ENCODE data around the gene ARL6IP5. TPM values are rescaled to one million over a fixed set of nuclear protein-coding genes. Genes with fewer than 3 reads are reported as not detected.

Gene ARL6IP5
- total RNA-seq, 1 experiment from 2014 or later, result 30.0 TPM

DNA sequence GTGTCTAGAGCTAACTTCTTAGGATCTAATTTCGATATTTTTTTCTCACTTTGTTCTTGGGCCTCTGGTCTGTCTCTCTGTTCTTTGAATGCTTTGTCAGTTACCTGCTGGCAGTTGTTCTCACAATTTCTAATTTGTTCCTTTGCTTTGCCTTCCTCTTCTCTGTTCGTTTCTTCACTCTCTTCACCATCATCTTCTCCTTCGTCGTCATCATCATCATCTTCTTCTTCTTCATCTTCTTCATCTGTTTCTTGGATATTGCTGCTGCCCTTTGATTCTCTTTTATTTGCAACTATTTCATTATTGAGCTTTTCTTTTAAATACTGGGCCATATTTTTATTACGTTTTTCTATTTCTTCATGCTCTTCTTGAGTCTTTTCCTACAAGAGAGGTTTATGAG, 34.9 kb downstream of the ARL6IP5 start:
- ChIA-PET CTCF (interaction anchor here (1.0 to 3.2 kb wide), 8 partner anchors 20 to 307 kb away, joined by 3 to 15 read pairs (median 7); partner anchors contain the start of gene TMF1), POLR2A (no interaction called here), RAD21 (ENCODE audit: low non-redundant PET in 1 of 2, low total read pairs in 2 of 2, uncharacterized antibody in 2 of 2, unreplicated experiment in 2 of 2) (interaction anchor here in 1 of 2 experiments (0.7 kb wide), 1 partner anchor 41 kb away, joined by 3 read pairs; no protein-coding TSS in a partner anchor)
- Histone ChIP-seq H4K20me1 (ENCODE audit: insufficient read depth) (no peaks in the 10 kb centered on the region), H3K79me2 (ENCODE audit: insufficient read depth, low read length) (no peaks in the 10 kb centered on the region), H3K9ac (ENCODE audit: low read length) (no peak overlapping the region), H3K27ac (ENCODE audit: low read depth, low read length) (no peak overlapping the region), H3K9me2 (ENCODE audit: insufficient read depth) (no peaks in the 10 kb centered on the region), H2AFZ (ENCODE audit: low read depth, low read length, poor library complexity, severe bottlenecking) (no peak overlapping the region), H3K4me2 (ENCODE audit: low read length) (no peak overlapping the region), H3K9me3 (ENCODE audit: control insufficient read depth in 1 of 2, insufficient read depth in 1 of 2, low read depth in 1 of 2, low read length in 2 of 2) (no peaks in the 10 kb centered on the region), H3K36me3 (ENCODE audit: control insufficient read depth in 1 of 2, insufficient read depth in 2 of 2, low read length in 2 of 2) (no peaks in the 10 kb centered on the region), H3K4me1 (ENCODE audit: control insufficient read depth in 1 of 2, insufficient read depth in 2 of 2, low read length in 2 of 2) (peaks cover 0 to 21% of the 10 kb centered on the region in 2 experiments; a peak in 3 of 4 replicates), H3K4me3 (replicated peaks in 1 of 2; ENCODE audit: low read depth in 1 of 2, low read length in 2 of 2) (no peak overlapping the region), H3K27me3 (ENCODE audit: insufficient read depth, low read length) (no peaks in the 10 kb centered on the region)
- BruUV-seq (replicated peaks), result no TSS peak
- TF ChIP-seq EZH2phosphoT487 (IDR thresholded peaks at IDR 0.05; ENCODE audit: borderline replicate concordance) (no peak), FOSL1 (IDR thresholded peaks at IDR 0.05; ENCODE audit: low read depth) (no peak), ZFX (IDR thresholded peaks at IDR 0.05) (no peak), EZH2 (IDR thresholded peaks at IDR 0.05) (no peak), YY1 (IDR thresholded peaks at IDR 0.05; ENCODE audit: extremely low read depth, insufficient replicate concordance, low read depth, low read length) (no peak), ZNF274 (IDR thresholded peaks at IDR 0.05; ENCODE audit: low read depth, low read length) (no peak)
- TF ChIP-seq, protein P1, sequence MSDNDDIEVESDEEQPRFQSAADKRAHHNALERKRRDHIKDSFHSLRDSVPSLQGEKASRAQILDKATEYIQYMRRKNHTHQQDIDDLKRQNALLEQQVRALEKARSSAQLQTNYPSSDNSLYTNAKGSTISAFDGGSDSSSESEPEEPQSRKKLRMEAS (IDR thresholded peaks at IDR 0.05), result no peak
- DNase-seq (ENCODE audit: low read depth, low spot score) (no peak), ATAC-seq (no peak)
- intact Hi-C loops (cut with micrococcal nuclease), result loop anchor here (2.0 to 5.0 kb wide), 2 partner anchors 551 to 828 kb away; no protein-coding TSS in a partner anchor

DNA sequence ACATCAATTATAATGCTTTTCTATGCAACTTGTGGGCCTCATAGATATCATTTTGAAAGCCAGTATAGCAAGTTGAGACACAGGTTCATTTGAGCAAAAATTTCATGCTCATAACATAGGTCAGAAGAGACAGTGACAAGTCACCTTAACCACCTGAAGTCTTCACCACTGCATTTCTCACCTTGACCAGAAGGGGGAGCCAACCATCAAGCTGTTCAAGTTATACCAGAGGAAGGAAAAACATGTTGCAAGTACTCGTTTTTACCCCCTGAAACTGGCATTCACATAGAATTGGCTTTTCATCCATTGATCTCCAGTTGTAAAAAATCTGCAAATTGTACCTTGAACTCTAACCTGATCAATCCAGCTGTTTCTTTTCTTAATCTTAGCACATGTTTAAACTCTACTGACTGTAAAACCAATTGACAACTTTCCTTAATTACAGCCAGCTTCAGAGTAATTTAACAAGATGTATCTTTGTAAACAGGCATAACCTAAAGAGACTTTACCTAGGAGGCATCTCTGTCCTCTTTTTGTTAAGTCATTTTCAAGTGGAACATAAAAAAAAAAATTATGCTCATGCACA, 36.2 kb downstream of the ARL6IP5 start:
- Histone ChIP-seq H3K27ac (ENCODE audit: low read depth, low read length) (no peak overlapping the region), H3K36me3 (ENCODE audit: control insufficient read depth in 1 of 2, insufficient read depth in 2 of 2, low read length in 2 of 2) (no peaks in the 10 kb centered on the region), H2AFZ (ENCODE audit: low read depth, low read length, poor library complexity, severe bottlenecking) (peak overlapping the region; percentile 87), H3K4me1 (ENCODE audit: control insufficient read depth in 1 of 2, insufficient read depth in 2 of 2, low read length in 2 of 2) (peaks cover 0 to 16% of the 10 kb centered on the region in 2 experiments; a peak in 3 of 4 replicates), H3K4me3 (replicated peaks in 1 of 2; ENCODE audit: low read depth in 1 of 2, low read length in 2 of 2) (no peak overlapping the region), H3K27me3 (ENCODE audit: insufficient read depth, low read length) (no peaks in the 10 kb centered on the region), H3K9me2 (ENCODE audit: insufficient read depth) (no peaks in the 10 kb centered on the region), H3K4me2 (ENCODE audit: low read length) (no peak overlapping the region), H3K79me2 (ENCODE audit: insufficient read depth, low read length) (no peaks in the 10 kb centered on the region), H4K20me1 (ENCODE audit: insufficient read depth) (no peaks in the 10 kb centered on the region), H3K9me3 (ENCODE audit: control insufficient read depth in 1 of 2, insufficient read depth in 1 of 2, low read depth in 1 of 2, low read length in 2 of 2) (no peaks in the 10 kb centered on the region), H3K9ac (ENCODE audit: low read length) (no peak overlapping the region)
- RAD21 ChIA-PET (ENCODE audit: low non-redundant PET in 1 of 2, low total read pairs in 2 of 2, uncharacterized antibody in 2 of 2, unreplicated experiment in 2 of 2), result interaction anchor here (0.8 to 1.6 kb wide), 2 partner anchors 40 to 185 kb away, joined by 3 to 6 read pairs; no protein-coding TSS in a partner anchor
- ATAC-seq, result peak; percentile 92
- BruUV-seq (replicated peaks), result no TSS peak
- CTCF ChIA-PET, result interaction anchor here (0.6 to 3.2 kb wide), 24 partner anchors 9 to 551 kb away, joined by 3 to 18 read pairs (median 4); partner anchors contain the start of gene TMF1
- DNase-seq (ENCODE audit: low read depth, low spot score), result peak; percentile 86
- intact Hi-C loops (cut with micrococcal nuclease), result loop anchor here (1.0 to 5.0 kb wide), 5 partner anchors 40 to 826 kb away; no protein-coding TSS in a partner anchor
- POLR2A ChIA-PET, result no interaction called here
- TF ChIP-seq RAD21 (IDR thresholded peaks at IDR 0.05; ENCODE audit: low read depth), result peak; percentile 83
- TF ChIP-seq, protein P1 (IDR thresholded peaks at IDR 0.05), result no peak
- 0 out of 2 replicates have a peak, but pooled peaks have one; percentile 10 for TF ChIP-seq CBX3 (IDR thresholded peaks at IDR 0.05; ENCODE audit: low read depth)
- TF ChIP-seq ZFX (IDR thresholded peaks at IDR 0.05), result no peak
- TF ChIP-seq, protein P2, sequence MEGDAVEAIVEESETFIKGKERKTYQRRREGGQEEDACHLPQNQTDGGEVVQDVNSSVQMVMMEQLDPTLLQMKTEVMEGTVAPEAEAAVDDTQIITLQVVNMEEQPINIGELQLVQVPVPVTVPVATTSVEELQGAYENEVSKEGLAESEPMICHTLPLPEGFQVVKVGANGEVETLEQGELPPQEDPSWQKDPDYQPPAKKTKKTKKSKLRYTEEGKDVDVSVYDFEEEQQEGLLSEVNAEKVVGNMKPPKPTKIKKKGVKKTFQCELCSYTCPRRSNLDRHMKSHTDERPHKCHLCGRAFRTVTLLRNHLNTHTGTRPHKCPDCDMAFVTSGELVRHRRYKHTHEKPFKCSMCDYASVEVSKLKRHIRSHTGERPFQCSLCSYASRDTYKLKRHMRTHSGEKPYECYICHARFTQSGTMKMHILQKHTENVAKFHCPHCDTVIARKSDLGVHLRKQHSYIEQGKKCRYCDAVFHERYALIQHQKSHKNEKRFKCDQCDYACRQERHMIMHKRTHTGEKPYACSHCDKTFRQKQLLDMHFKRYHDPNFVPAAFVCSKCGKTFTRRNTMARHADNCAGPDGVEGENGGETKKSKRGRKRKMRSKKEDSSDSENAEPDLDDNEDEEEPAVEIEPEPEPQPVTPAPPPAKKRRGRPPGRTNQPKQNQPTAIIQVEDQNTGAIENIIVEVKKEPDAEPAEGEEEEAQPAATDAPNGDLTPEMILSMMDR (IDR thresholded peaks at IDR 0.05 in 2 of 3, conservative IDR thresholded peaks at IDR 0.05 in 1 of 3; ENCODE audit: borderline replicate concordance in 1 of 3, insufficient read depth in 1 of 3, low read depth in 2 of 3, low read length in 2 of 3), result peak; percentile 61 to 94 (median 92)

Data from HCT116 (cell line).